HG02981 (cell line): ENCODE data around the gene RNU1-3.
"Not testable (repeated sequence)": the region's sequence is repeated elsewhere in the genome, so short reads cannot be mapped to it uniquely, and the experiment has no call there.

Source experiments
- ATAC-seq: cut with Tn5 transposase; IDR thresholded peaks from one replicate; pipeline ENCODE4 v1.9.1; 2021; ENCODE audit warnings: mild to moderate bottlenecking, moderate library complexity; ENCODE audit not compliant: unreplicated experiment

Gene RNU1-3

DNA sequence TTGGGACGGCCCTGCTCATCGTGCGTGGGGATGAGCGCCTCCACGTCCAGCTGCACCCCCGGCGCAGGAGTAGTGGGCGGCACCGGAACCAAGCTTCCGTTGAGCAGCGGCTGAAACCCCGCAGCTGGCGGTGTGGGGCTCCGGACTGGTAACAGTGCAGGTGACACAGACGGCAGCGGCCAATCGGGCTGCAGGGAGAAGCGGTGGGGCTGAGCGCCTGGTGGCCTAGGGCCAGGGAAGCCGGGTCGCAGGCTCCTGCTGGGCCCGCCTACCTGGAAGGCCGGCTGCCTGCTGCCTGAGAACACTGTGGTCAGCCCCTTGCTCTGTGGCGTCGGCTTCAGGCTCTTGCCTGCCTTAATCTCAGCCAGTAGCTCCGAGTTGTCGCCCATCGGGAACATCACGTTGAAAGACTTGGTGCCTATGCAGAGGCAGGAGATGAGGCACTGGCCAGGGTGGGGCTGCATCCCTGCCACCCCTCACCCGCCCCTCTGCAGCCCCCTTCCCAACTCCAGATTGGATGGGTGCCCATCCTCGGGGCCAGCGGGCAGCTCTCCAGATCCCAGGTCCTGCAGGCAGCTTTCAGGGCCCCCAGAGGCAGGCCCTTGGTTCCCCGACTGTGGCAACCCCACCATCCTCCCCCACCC is 29.9 kb upstream of the RNU1-3 start:
- not testable (repeated sequence) for ATAC-seq

DNA sequence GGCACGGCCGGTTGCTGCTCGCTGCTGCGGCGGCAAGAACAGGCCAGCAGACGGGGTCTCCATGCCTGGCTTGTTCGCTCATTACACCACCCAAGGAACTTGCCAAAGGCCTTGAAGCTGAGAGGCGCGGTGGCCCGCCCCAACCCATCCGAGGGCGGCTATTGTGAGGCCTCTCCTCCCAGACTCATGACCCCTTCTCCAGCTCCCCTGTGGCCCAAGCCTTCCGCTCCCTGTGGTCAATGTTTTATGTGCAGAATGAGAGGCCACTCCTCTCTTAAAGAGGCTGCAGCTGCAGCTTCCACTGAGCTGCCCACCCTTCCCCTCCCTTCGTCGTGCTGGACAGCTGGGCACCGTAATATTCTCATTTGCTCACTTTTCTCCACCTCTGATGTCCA is 27.6 kb upstream of the RNU1-3 start:
- ATAC-seq = not testable (repeated sequence)

DNA sequence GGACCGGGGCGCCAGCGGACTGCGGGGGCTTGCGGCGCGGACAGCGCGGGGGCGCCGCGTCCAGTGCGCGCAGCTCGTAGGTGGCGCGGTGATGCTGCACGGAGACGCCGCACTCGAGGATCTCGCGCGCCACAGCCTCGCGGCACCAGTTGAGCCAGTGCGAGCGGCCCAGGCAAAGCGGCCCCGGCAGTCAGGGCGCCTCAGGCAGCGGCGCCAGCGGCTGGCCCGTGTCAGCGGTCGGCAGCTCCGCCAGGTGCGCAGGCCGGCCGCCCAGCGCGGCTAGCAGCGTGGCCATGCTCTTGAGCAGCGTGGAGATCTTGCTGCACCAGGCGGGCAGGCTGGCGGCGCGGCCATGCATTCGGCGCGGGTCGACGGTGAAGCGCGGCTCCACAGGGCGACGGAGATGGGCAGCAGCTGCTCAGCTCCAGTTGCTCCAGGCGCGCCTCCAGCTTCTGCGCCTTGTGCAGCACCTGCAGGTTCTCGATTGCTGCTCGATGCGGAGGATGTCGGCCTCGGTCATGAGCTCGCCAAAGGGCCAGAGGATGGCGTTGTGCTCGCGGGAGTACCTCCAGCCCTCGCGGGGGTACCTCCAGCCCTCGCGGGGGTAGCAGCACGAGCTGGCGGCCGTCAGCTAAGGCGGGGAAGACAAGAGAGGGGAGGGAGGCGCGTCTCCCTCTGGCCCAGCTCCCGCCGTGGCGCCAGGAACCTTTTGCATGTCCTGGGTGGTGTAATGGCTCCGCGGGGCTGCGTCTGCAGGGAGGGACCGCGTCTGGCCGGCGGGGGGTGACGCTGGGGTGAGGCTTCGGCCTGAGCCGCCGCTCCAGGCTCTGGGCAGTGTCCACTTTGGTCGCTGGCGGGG is 26.9 kb upstream of the RNU1-3 start:
- ATAC-seq = not testable (repeated sequence)

DNA sequence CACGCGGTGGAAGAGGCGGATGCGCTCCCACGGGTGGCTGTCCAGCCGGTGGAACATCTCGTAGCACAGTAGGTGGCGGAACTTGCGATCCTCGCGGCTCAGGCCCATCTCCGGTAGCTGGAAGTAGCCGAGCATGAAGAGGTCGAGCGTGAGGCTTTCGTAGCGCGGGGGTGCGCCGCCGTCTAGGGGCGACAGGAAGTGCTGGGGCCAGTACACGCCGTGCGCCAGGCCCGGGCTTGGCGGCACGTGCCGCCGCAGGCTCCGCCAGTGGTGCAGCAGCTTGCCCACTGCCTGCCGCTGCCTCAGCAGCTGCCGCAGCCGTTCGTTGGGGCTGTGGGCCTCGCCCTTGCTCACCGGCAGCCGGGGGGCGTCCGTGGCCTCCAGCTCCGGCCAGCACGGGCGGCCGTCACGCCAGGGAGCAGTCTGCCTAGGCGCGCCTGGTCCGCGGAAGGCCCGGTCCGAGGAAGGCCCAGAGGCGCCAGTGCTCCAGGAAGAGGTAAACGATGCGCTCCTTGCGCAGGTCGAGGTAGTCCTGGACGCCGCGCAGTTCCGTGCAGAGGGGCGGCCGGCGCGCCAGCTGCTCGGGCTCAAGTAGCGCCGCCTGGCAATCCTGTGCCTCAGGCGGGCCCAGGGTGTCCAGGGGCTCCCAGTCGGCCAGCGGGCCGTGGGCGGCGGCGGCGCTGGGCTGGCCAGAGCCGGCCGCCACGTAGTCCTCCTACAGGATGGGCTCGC is 26.1 kb upstream of the RNU1-3 start:
- ATAC-seq = not testable (repeated sequence)

DNA sequence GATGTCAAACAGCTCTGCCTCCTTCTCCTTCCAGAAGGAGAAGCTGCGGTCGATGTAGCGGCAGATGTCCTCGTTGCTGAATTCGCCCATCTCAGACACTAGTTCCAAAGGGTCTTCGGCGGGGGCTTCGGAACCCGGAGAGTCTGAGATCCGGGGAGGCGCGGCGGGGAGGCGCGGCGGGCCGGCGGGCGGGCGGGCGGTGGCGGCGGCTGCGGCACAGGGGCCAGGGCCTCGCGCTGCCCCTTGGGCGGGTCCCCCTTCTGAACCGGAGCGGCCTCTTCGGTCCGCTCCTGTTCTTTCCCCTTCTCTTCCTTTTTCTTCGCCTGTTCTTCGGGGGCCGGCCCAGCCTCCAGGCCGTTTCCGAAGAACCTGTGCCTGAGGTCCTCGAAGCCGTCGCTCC is 25.5 kb upstream of the RNU1-3 start:
- ATAC-seq = not testable (repeated sequence)

DNA sequence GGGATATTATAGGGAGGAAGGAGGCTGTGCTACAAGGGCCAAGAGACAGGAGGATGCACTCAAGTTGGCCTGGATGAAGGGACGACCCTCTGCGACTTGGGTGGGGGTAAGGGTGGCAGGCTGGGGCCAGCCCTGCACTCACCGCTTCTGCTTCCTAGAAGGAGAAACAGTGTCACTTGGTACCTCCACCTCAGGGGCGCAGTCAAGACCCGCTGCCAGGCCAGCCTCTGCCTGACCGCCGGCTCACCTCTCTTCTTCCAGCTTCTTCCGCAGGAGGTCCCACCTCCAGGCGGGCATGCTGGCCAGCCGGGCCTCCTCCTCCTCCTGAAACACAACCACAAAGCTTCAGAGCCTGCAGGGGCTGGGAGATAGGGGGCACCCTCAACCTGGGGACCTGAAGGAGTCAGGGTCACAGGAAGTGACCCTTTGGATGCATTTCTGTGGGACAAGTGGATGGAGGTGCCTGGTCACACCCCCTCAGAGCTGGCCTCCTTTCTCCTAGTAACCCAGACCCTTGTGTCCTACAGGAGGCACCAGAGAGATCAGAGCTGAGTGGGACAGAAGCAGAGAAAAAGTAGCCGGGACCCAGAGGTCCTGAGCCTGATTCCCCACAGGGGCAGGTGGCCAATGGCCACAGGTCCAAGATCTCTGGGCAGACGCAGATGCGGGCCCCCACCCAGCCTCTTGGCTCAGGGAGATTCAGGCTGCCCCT is 24.4 kb upstream of the RNU1-3 start:
- not testable (repeated sequence) for ATAC-seq

DNA sequence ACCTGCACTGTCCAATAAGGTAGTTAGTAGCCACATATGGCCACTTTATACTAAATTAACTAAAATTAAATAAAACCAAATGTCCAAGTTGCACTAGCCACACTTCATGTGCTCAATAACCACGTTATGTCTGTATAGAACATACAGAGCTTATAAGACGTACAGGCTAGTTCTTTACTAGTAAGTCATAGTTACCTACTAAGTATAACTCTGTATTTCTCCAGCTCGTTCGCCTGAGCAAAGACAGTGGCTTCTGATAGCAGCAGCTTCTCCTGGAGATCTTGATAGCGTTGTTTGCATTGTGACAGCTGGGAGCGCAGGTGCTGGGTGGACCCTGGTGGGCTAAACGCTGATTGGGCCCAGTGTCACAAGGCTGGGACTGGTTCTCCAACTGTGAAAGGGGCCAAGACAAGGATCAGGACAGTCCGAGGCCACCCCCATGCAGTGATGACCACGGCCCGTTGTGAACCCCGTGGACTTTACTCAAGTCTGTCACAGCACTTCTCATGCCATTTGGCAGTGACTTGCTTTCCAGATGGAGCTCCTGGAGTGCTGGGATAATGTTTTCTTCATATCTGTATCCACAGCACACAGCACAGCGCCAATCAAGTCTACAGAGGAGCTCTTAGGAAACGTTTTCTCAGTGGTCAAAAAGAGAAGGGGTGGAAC is 20.5 kb upstream of the RNU1-3 start:
- ATAC-seq = not testable (repeated sequence)

DNA sequence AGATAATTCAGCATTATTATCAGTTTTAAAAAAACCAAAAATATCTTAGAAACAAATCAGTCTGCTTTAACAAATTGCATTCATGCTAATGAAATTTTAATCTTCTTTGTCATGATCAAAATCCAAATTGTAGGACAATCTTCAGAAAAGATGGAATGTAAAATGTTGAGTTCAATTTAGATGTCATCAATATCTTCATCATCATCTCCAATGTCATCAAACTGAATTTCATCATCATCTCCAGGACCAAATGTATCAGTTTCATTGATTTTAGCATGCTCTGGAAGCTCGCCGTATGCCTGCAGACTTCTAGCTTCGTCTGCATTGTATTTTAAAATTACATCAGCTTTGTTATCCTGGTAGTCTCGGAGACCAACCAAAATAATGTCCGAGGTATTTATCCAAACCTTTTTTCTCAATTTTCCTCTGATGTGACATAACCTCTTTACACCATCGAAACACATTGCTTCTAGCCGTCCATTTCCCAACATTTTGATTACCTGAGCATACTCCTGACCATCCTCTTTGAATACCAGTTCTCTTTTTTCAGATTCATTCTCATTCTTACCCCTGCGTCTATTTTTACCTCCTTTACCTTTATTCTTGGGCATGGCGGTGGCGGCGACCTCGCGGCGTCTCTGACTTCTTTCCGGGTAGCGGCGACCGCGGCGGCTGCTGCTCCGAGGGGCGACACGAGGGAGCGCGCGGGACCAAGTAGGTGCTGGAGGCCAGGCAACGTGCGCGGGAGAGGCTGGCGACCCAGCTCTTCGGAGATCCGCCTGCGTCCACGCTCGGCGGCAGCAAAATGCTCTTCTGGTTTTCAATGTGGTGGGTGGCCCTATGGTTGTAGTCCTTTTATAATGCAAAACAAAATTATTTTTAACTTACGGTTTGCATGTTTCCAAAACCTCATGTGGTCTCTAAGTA is 19.0 kb upstream of the RNU1-3 start:
- ATAC-seq = not testable (repeated sequence)

DNA sequence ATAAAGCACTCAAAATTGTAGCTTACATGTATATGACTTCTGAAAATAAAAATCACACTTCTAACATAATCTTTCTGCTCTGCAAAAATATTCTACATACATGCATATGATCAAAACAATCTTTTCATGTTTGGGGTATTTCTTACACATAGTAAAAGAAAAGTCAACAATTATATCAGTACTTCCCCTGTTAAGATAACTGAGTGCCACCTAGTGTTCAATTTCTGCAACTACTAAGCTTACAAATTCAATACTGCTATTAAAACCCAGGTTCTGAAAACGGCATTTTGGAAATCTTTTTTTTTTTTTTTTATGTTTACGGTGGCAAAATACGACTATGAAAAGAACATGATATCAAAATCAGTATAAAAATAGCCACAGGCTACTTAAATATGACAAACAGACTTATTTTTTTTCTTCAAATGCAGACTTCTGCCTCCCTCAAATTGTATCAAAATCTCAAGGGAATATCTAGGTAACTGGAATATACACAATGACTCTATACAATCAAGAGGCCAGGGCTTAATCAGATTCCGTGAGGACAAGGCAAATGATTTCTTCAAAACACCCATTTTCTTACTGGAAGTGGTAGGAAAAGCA is 18.1 kb upstream of the RNU1-3 start:
- ATAC-seq = not testable (repeated sequence)

DNA sequence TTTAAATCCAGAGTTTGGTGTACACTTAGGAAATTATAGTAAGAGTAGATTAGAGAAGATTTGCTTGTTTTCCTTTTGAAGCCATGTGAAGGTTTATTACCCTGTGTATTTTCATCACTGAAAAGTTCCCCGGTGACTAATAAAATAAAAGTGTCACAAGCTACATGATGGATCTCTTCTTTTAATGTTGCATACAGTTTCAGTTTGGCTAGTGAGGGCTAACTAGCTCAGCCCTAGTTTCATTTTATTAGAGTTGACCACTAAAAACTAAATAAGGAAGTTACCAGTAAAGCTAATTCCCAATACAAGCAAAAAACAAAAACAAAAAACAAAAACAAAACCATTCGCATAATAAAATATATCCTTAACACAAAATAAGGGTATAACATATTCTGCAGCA is 17.4 kb upstream of the RNU1-3 start:
- peak; percentile 53 for ATAC-seq

DNA sequence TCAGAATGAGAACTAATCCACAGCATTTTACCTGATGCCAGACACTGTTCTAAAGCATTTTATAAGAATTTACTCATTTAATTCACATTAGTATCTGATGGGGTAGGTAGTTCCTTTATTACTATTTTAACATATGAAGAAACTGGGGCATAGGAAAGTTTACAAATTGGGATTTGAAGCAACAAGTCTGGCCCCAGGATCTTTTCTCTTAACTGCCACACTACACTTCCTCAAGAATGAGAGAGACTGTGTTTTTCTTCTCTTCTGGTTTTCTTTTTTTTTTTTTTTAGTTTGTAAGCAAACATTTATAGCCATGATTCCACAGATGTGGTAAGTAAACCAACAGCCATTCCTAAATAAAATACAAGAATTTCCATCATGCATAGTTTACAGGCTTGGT is 16.1 kb upstream of the RNU1-3 start:
- not testable (repeated sequence) for ATAC-seq

DNA sequence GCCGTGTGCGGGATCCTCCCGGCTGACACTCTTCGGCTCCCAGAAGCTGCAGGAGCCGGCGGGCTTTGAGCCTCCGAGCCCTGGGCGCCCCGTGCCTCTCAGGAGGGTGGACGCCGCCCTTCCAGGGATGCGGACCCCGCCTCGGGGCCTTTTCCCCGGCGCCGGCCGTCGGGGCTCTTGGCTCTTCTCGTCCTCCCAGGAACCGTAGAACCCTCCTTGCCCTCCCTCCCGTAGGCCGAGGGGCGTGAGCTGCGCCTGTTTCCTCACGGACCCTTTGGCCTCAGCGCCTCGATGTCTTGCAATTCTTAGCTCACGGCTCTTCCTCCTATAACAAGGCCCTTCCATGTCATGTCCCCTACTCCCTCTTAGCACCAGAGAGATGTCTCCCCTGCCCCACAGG is 13.6 kb upstream of the RNU1-3 start:
- not testable (repeated sequence) for ATAC-seq

DNA sequence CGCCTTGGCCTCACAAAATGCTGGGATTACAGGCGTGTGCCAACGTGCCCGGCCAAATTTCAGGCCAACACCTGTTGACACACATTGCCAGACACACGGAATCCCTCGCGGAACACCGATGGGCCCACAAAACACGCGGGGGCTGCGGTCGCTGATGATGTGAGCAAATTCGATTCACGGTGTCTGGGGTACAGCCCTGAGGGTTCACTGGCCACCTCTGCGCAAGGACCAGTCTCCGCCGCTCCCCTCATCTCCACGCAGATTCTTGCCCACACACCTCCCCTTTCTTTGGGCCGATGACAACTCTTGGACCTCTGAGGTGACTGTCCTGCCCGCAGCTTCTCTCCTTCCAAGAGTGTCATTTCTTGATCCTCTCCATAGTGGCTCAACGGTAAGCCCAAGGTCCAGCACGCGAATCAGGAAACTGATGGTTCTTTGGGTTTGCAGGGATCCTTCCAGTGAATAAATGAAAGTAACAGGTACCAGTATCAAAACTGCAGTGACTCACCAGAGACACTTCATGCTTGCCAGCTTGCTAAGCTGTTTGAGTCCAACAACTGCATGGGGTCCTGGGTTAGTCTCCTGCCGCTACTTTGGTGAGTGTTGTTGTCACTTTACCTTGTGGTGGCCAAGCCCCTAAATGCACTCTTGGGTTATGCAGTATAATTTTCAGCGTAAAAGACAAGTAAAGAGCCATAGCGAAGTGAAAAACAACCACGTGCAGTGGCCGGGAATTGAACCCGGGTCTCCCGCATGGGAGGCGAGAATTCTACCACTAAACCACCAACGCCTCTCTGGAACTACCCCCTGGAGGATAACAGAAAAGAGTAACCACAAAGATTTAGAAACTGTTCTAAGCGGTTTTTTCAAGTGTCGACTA is 11.0 kb upstream of the RNU1-3 start:
- peak; percentile 54 for ATAC-seq

DNA sequence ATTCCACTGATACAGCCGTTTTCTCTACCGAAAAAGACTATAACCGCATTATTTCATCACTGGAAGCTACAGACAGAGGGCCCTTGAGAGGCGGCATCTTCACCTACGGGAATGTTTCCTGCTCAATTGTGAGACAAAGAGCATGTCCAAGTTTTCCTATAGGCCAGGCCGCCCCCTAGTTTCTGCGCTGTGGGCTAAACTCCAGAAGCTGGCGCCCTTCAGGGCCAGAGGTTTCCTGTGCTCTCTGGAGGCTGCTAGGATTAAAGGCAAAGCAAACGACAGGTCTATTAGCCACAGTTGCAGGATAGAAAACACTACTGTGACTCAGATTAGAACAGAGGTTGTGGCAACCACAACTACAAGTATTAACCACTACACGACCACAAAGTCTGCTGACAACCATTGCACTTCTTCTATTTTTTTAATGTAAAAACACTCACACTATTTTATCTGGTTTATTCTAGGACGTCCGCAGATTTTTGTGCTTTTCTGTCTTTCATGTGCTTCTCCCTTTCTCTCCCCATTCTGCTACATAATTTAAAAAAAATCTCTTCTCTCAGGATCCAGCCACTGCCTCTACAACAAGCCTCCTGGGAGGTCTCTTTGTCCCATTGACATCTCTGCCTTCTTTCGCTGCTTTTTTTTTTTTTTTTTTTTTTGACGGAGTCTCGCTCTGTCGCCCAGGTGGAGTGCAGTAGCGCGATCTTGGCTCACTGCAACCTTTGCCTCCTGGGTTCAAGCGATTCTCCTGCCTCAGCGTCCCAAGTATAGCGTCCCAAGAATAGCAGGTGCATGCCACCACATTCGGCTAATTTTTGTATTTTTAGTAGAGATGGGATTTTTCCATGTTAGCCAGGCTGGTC is 10.1 kb upstream of the RNU1-3 start:
- ATAC-seq = not testable (repeated sequence)

DNA sequence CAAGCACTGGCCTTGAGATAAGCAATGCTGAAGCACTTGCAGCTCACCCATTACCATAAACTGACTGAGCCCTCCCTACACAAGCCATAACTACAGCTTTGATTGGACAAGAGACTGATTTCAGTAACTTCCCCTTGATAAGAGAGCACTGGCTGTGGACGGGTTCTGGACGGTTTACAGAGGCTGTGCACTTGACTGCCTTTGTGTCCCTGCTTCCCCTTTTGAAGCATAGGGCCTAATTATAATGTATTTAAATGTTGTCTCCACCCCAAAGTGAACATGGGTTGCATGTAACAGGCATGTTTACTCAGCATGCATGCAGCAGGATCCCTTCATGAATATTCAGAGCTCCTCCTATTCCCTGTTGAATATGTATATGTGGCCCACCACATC is 8.4 kb upstream of the RNU1-3 start:
- not testable (repeated sequence) for ATAC-seq

DNA sequence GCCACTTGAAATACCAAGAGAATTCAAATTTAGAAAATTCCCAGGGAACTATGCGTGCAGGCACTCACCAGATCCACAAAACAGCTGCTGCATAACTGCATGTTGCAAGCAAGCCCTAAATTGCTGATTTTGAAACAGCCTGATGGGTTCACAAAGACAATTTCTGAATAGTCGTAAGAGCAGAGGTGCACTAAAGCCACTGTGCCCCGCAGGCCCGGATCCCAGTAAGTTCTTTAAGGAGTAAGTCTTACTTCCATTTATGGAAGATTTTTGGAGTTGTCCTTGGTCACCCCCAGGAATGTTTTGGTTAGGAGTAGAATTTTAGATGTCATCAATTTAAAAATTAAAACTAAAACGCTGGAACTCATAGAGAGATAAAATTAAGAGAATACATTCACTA is 7.2 kb upstream of the RNU1-3 start:
- not testable (repeated sequence) for ATAC-seq

DNA sequence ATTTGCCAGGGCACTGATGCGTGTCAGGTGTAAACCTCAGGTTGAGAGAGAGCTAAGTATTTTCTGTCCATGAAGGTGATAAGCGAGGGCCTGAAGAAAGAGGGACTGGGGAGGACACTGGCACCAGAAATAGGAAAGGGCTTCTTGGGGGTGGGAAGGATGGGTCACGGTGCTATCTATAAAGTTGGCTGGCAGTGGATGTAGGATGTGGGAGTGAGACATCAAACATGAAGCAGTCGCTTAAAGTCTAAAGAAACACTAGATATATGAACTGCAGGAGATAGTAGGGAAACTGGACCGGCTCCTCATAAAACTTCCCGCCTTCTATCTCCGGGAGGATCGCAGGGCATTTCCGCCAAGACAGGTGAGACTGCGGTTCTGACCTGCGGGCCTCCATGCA is 912 bp downstream of the RNU1-3 start:
- ATAC-seq = not testable (repeated sequence)
